Small intestine (tissue), 7 donors: ENCODE data around the gene IFT81. TPM values are rescaled to one million over a fixed set of nuclear protein-coding genes. Genes with fewer than 3 reads are reported as not detected.

Experiments
- DNase-seq, 2 donors: peaks; one replicate each; pipeline versions ENCODE4 v3.0.0 to v3.0.0-alpha.2; 2013
- FAIRE-seq: peaks from 2 replicates; lab custom pipeline; 2012; peaks lifted over from hg19 to GRCh38; lab: Jason Lieb, UNC
- H3K27ac ChIP-seq, 3 donors: one replicate each; pipeline ENCODE4 v1.5.1; 2013; ENCODE audit warnings: low read length in 2 of 3, mild to moderate bottlenecking in 2 of 3, control low read depth in 1 of 3, inconsistent platforms in 1 of 3, low read depth in 1 of 3, moderate library complexity in 1 of 3
- H3K27me3 ChIP-seq, 3 donors: one replicate each; pipeline ENCODE4 v1.6.1; 2013; ENCODE audit warnings: low read length in 3 of 3, inconsistent platforms in 1 of 3; ENCODE audit not compliant: control insufficient read depth in 3 of 3, insufficient read depth in 3 of 3
- H3K36me3 ChIP-seq, 3 donors: one replicate each; pipeline ENCODE4 v1.6.1; 2013; ENCODE audit warnings: low read length in 3 of 3, inconsistent platforms in 1 of 3, low read depth in 1 of 3, mild to moderate bottlenecking in 1 of 3, moderate library complexity in 1 of 3; ENCODE audit not compliant: control insufficient read depth in 3 of 3, insufficient read depth in 2 of 3
- H3K4me1 ChIP-seq, 3 donors: one replicate each; pipeline ENCODE4 v1.6.1; 2013; ENCODE audit warnings: low read length in 2 of 3, inconsistent platforms in 1 of 3, low read depth in 1 of 3, mild to moderate bottlenecking in 1 of 3, moderate library complexity in 1 of 3; ENCODE audit not compliant: control insufficient read depth in 3 of 3, insufficient read depth in 2 of 3
- H3K4me3 ChIP-seq, 3 donors: one replicate each; pipeline ENCODE4 v1.5.1; 2013; ENCODE audit warnings: low read length in 3 of 3, control low read depth in 1 of 3, inconsistent platforms in 1 of 3, low read depth in 1 of 3, mild to moderate bottlenecking in 1 of 3, moderate library complexity in 1 of 3
- H3K9me3 ChIP-seq, 2 donors: one replicate each; pipeline ENCODE4 v1.6.1; 2013; ENCODE audit warnings: low read depth in 1 of 2, low read length in 1 of 2; ENCODE audit not compliant: control insufficient read depth in 2 of 2, insufficient read depth in 1 of 2
- WGBS, 3 donors: extraction: QIAGEN DNeasy Blood & Tissue Kit; methylation state at CpG; one replicate each; pipeline ENCODE4 v1.1.7; 2013; 5-methylcytosine and 5-hydroxymethylcytosine counted together
- polyA plus RNA-seq, 4 donors: library from polyadenylated mRNA; stranded (reverse) in 3 of 4; unstranded in 1 of 4; fragments of 200-250 nt in 3 of 4; fragments of 120-200 nt in 1 of 4; gene quantifications; one replicate each; pipeline versions ENCODE4 v1.2.1 to v1.2.3, GENCODE V29; 2013
- donor health status: healthy with polysubstance abuse.
- donor health status: control.
- donor health status: control.
- donor health status: Bipolar disorder and iron deficiency.
- donor health status: healthy.

Gene IFT81
- polyA plus RNA-seq, 4 donors = 0.54 to 10.2 (median 2.6) TPM

DNA sequence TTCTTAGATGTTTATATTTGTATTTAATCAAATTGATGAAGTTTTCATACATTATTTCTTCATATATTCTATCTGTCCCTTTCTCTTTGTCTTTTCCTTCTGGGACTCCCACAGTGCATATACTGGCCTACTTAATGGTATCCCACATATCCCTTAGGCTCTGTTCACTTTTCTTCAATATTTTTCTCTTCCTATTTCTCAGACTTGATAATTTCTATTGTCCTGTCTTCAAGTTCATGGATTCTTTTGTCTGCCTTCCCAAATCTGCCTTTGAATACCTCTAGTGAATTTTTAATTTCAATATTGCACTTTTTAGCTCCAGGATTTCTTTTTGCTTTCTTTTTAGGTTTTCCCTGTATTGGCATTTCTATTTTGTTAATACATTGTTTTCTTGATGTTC is 33.4 kb downstream of the IFT81 start:
- FAIRE-seq = no peak

DNA sequence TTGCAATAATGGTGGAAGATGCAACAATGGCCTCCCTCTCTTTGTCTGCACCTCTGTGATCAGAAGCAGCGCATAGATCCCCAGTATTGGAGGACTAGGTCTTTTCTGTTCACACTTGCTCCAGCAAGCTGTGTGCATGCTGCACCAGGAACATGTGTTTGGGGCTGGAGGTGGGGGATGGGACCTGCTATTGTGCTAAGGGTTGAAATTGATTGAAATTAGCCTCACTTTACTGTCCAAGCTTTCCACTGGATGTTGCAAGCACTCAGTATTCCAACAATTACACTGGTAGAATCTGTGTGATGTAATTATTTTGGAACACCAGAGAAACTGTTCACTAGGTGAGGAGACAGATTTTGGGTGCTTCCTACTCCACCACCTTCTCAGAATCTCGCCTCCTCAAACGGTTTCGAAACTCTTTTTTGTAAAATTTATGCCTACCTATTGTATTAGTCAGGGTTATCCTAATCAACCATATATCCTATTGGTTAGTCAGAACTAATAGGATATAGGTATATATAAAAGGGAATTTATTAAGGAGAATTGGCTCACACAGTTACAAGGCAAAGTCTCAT is 35.6 kb downstream of the IFT81 start:
- no peak for FAIRE-seq
- Histone ChIP-seq H3K27ac (no peak overlapping the region), H3K4me3 (no peak overlapping the region), H3K36me3 (peaks cover 0 to 28% (median 0%) of the 10 kb centered on the region in 3 donors), H3K9me3 (peaks cover 0 to 19% of the 10 kb centered on the region in 2 donors), H3K4me1 (no peaks in the 10 kb centered on the region), H3K27me3 (no peaks in the 10 kb centered on the region)
- no peak for DNase-seq
- 93 to 97% (median 96%) methylated on average over 4 of the region's 4 CpGs for WGBS, 3 donors

More for the DNA sequence above, 33.4 kb downstream of the IFT81 start:
- Histone ChIP-seq H3K27ac (no peak overlapping the region), H3K9me3 (peaks cover 0 to 19% of the 10 kb centered on the region in 2 donors), H3K36me3 (peaks cover 0 to 34% (median 0%) of the 10 kb centered on the region in 3 donors), H3K4me1 (no peaks in the 10 kb centered on the region), H3K27me3 (no peaks in the 10 kb centered on the region), H3K4me3 (no peak overlapping the region)
- no peak for DNase-seq

DNA sequence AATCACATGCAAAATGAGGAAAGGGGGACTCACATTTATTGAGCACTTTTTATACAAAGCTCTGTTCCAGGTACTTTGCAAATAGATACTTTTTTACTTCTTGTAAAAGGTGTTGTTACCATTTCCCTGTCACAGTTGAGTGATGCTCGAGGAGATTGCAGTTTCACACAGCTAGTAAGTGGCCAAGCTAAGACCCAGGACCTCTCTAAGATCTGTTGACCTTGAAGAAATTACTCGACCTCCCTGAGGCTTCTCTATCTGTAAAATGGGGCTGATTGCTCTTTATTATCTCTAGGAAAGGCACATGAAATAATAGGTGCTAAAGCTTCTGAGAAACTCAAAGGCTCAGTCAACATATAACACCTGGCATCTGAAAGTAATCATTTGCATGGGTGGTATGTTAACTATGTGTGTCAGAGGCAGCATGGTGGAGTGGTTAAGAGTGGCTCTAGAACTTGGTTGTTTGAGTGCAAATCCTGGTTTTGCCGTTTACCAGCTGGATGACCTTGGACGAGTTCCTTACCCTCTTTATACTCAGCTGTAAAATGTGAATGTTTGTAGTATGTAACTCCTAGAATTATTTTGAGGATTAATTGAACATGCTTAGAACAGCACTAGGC is 41.5 kb downstream of the IFT81 start:
- Histone ChIP-seq H3K4me3 (no peak overlapping the region), H3K9me3 (no peaks in the 10 kb centered on the region), H3K27ac (no peak overlapping the region), H3K36me3 (peaks cover 0 to 20% (median 0%) of the 10 kb centered on the region in 3 donors), H3K27me3 (no peaks in the 10 kb centered on the region), H3K4me1 (no peaks in the 10 kb centered on the region)
- DNase-seq (no peak), FAIRE-seq (no peak)
- 67 to 68% (median 68%) methylated on average over 4 of the region's 4 CpGs for WGBS, 3 donors

DNA sequence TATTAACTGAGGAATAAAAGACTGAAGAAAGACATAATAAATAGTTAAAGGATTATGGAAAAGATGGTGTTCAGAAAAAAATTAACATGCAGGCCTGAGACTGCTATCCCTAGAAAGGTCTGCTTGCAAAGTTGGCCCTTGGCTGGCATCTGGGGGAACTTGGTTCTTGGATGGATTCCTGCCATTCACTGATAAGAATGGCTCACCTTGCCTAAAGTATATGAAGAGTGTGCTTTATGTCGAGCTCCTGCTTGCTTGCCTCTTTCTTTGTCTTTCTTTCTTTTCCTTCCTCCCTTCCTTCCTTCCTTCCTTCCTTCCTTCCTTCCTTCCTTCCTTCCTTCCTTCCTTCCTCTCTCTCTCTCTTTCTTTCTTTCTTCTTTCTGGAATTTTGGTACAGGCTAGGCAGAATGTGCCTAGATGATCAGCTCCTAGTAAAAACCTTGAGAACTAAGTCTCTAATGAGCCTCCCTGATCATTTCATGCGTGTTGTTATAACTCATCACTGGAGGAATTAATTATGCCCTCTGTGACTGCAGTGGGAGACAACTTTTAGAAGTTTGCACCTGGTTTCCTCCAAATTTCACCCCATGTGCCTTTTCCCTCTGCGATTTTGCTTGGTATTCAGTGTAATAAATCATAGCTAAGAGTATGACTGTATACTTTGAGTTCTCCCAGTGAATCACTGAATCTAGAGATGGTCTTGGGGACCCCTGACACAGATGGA is 44.7 kb downstream of the IFT81 start:
- WGBS, 3 donors = 83 to 87% (median 83%) methylated on average over 3 of the region's 3 CpGs
- Histone ChIP-seq H3K4me3 (no peak overlapping the region), H3K27me3 (no peaks in the 10 kb centered on the region), H3K4me1 (no peaks in the 10 kb centered on the region), H3K36me3 (peaks cover 0 to 10% (median 0%) of the 10 kb centered on the region in 3 donors), H3K27ac (no peak overlapping the region), H3K9me3 (peaks cover 0 to 4% of the 10 kb centered on the region in 2 donors)
- FAIRE-seq = no peak
- DNase-seq = no peak

DNA sequence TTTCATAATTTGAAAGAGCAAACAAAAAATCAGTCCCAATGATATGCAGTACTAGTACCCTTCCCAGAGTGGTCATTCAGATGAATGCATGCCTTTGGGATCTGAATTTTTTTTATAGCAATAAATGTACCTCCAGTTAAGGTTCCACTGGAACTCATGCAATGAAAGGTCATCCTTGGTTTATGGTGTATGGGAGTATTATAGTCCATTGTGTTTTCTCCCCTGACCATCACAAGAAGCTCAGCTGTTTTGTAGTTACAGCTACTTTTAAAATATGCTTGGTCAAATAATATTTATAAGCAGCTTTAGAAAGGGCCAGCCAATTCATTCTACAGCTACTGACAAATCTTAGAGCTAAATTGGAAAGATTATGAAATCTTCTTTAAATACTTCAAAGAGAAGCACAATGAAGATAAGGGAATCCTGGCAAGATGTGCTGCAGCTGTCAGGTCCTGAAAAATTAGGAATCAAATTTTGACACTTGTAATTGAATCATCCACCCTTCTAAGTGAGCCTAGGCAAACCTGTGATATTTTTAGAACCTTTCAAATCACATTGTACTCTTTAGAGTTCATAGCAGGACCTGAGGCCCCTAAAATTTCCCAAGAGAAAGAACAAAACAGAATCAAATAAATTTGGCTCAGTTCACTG is 46.5 kb downstream of the IFT81 start:
- Histone ChIP-seq H3K4me1 (no peaks in the 10 kb centered on the region), H3K27ac (no peak overlapping the region), H3K36me3 (peaks cover 0 to 10% (median 0%) of the 10 kb centered on the region in 3 donors), H3K4me3 (no peak overlapping the region), H3K27me3 (no peaks in the 10 kb centered on the region), H3K9me3 (peaks cover 0 to 4% of the 10 kb centered on the region in 2 donors)
- DNase-seq = no peak
- no peak for FAIRE-seq

DNA sequence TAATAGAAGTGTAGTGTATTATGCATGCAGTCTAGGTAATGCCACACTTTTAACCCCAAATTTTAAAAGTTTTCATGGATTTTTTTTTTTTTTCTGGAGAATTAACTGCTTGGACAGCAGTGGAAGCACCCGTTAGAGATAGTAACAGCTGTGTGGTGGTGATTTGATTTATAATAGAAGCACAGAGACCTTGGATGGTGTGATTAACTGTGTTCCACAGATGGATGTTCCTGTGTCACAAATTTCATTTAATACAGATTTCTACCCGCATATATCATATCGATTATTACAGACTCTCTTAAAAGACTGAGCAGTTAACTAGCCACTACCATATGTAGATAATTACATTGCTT is 47.0 kb downstream of the IFT81 start:
- Histone ChIP-seq H3K36me3 (peaks cover 0 to 10% (median 0%) of the 10 kb centered on the region in 3 donors), H3K4me3 (no peak overlapping the region), H3K9me3 (peaks cover 0 to 4% of the 10 kb centered on the region in 2 donors), H3K27ac (no peak overlapping the region), H3K4me1 (no peaks in the 10 kb centered on the region), H3K27me3 (no peaks in the 10 kb centered on the region)
- no peak for DNase-seq
- FAIRE-seq = no peak
- WGBS, 3 donors = 89 to 95% (median 94%) methylated on average over 3 of the region's 3 CpGs

DNA sequence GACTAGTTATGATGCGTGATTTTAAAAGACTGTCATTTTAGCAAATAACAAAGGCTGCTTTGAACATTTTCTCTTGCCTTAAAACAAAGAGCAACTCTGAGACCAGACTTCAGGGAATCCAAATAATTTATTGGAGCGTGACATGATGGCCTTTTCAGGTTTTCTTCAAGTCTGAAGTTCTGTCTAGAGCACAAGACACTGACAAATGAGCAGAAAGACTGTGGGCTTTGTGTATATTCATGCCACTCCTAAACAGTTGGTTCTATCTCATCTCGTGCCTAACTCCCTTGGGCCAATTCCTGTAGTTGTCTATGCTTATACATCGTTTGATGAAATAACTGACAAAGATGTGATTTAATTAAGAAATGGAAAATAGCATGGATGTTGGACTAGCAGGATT is 47.5 kb downstream of the IFT81 start:
- WGBS, 3 donors = 80 to 93% (median 91%) methylated on average over 4 of the region's 4 CpGs
- Histone ChIP-seq H3K4me3 (no peak overlapping the region), H3K4me1 (no peaks in the 10 kb centered on the region), H3K27ac (no peak overlapping the region), H3K9me3 (peaks cover 0 to 4% of the 10 kb centered on the region in 2 donors), H3K27me3 (no peaks in the 10 kb centered on the region), H3K36me3 (peaks cover 0 to 10% (median 0%) of the 10 kb centered on the region in 3 donors)
- DNase-seq (no peak), FAIRE-seq (no peak)

DNA sequence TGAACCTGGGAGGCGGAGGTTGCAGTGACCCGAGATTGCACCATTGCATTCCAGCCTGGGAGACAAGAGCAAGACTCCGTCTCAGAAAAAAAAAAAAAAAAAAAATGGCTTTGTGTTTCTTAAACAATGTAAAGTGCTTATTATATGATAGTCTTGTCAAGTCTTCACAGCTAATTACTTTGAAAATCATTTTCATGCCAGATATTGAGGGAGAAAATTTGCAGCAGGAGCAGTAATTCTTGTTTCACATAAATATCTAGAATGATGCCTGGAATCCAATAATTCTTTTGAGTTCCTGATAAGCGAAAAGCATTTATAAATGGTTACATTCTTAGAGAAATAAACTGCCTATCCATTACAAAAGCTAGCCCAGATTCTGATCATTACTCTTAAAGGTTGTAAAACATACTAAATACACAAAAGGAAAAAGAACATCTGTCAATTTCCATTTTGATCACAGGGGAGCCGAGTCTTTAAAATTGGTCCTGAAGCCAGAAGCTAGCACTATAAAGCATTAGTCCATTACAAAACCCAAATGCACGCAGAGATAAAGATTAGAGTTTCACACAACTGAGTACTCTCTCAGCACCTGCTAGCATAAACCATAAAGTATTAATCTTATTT is 50.3 kb downstream of the IFT81 start:
- Histone ChIP-seq H3K27me3 (no peaks in the 10 kb centered on the region), H3K9me3 (peaks cover 0 to 4% of the 10 kb centered on the region in 2 donors), H3K4me1 (no peaks in the 10 kb centered on the region), H3K36me3 (peaks cover 0 to 8% (median 0%) of the 10 kb centered on the region in 3 donors), H3K4me3 (no peak overlapping the region), H3K27ac (no peak overlapping the region)
- WGBS, 3 donors = 46 to 72% (median 70%) methylated on average over 6 of the region's 6 CpGs
- FAIRE-seq (no peak), DNase-seq (peak in 1 of 2 donors; percentile 1)
